GM12892 (cell line): ENCODE data around the gene JAZF1.

ENCODE experiments used
- DNase-seq: peaks from one replicate; pipeline ENCODE4 v3.0.0; 2011; ENCODE audit not compliant: insufficient read length
- FAIRE-seq: peaks from 2 replicates; lab custom pipeline; 2011; peaks lifted over from hg19 to GRCh38; lab: Jason Lieb, UNC
- POLR2A ChIP-seq: IDR thresholded peaks from 2 replicates; pipeline ENCODE4 v1.6.1; 2011; ENCODE audit warnings: low read depth, low read length, control low read depth
- POLR2AphosphoS5 ChIP-seq: IDR thresholded peaks from 2 replicates; pipeline ENCODE4 v1.6.1; 2011; ENCODE audit warnings: low read depth, low read length, control low read depth
- TAF1 ChIP-seq: IDR thresholded peaks from 2 replicates; pipeline ENCODE4 v1.6.1; 2011; ENCODE audit warnings: low read depth, mild to moderate bottlenecking, control low read depth, low read length, borderline replicate concordance

Gene JAZF1

DNA sequence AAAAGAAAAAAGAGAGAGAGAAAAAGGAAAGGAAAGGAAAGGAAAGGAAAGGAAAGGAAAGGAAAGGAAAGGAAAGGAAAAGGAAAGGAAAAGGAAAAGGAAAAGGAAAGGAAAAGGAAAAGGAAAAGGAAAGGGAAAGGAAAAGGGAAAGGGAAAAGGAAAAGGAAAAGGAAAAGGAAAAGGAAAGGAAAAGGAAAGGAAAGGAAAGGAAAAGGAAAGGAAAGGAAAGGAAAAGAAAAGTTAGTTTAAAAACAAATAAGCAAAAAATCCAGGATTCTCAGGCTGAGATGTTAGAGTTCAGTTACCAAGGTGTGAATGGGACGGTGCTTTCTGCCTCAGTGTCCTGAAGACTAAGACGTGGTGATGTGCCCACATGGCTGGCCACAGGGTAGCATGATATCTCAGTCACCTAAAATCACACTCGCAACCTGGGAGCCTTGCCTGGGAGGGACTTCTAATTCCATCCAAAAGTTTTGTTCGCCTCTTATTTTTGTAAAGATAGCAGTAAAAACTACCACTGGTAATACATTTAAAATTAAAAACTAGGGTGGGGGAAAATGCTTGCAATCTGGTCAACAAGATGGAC lies 70.1 kb downstream of the JAZF1 start:
- DNase-seq = no peak
- no peak for TF ChIP-seq POLR2AphosphoS5
- TF ChIP-seq POLR2A = no peak
- no peak for TF ChIP-seq TAF1
- no peak for FAIRE-seq

DNA sequence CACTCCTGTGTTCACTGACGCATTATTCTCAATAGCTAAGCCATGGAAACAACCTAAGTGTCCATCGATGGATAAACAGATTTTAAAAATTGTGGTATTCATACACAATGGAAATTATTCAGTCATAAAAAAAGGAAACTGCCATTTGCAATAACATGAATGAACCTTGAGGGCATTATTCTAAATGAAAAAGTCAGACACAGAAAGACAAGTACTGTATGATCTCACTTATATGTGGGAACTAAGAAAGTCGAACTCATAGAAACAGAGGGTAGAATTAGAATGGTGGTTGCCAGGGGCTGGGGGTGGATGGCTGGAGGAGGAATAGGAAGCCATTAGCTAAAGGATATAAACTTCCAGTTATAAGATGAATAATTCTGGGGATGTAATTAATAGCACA lies 71.8 kb downstream of the JAZF1 start:
- no peak for DNase-seq
- no peak for TF ChIP-seq TAF1
- TF ChIP-seq POLR2AphosphoS5 = no peak
- no peak for TF ChIP-seq POLR2A
- no peak for FAIRE-seq

DNA sequence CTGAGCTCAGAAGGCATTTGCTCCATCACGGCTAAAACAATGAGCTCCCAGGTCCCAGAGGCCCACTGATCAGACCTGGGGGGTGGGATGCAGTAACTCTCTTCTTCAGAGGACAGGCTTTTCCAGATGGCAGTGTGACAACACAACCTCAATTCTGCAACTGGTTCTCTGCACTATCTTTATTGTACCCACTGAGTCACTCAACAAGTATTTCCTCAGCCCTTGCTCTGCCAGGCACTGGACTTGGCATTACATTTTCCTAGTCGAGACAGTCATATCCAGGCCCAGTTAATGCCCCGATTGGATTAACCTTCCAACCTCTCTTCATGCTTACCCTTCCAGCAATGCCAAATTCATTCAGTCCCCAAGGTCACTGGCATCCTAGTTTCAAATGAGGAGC lies 72.6 kb downstream of the JAZF1 start:
- no peak for FAIRE-seq
- DNase-seq = no peak
- TF ChIP-seq TAF1 = no peak
- no peak for TF ChIP-seq POLR2AphosphoS5
- TF ChIP-seq POLR2A = no peak

DNA sequence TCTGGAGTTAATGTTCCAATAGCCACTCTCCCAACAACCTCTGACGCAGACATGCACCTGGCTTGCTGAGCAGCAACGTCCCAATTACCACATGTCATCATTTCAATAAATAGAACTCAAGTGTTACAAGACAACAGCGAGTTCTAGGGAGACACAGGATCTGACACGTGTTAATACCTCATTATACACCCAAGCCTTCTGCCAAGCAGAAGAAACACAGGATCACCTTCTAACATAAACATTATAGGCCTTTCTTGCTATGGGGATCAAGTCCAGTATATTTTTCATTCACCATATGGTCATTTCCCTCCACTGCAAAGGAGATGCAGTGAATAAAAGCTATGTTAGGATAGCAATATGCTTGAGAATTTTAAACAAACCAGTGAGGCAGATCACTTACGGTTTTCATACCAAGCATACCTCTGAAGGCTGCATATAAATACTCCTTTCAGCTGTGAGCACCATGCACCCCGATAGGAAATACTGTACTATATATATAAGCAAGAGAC lies 74.2 kb downstream of the JAZF1 start:
- TF ChIP-seq POLR2AphosphoS5 (no peak), TAF1 (no peak), POLR2A (no peak)
- DNase-seq (no peak), FAIRE-seq (no peak)

DNA sequence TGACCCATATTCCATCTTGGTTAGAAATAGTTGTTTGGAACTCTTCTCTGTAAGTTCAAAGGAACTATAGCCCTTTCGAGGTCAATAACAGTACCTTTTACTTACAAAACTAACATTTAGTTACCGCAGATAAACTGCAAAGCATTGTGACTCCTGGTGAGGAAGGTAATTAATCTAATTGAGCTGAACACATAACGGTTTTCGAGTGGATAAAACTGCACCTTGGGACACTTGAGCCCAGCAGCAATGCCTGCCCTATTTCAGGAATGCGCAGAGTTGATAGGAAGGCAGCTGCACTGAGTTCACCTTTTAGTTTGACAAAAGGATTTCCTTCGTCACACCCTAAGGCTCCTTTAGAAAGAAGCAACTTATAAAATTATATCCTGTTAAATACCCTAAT lies 75.4 kb downstream of the JAZF1 start:
- no peak for FAIRE-seq
- TF ChIP-seq TAF1 = no peak
- TF ChIP-seq POLR2A = no peak
- TF ChIP-seq POLR2AphosphoS5 = no peak
- no peak for DNase-seq

GRCh38 chr7:28104811-28105210 lies 75.8 kb downstream of the JAZF1 start:
- no peak for DNase-seq
- no peak for TF ChIP-seq POLR2AphosphoS5
- no peak for TF ChIP-seq POLR2A
- no peak for TF ChIP-seq TAF1
- FAIRE-seq = no peak

DNA sequence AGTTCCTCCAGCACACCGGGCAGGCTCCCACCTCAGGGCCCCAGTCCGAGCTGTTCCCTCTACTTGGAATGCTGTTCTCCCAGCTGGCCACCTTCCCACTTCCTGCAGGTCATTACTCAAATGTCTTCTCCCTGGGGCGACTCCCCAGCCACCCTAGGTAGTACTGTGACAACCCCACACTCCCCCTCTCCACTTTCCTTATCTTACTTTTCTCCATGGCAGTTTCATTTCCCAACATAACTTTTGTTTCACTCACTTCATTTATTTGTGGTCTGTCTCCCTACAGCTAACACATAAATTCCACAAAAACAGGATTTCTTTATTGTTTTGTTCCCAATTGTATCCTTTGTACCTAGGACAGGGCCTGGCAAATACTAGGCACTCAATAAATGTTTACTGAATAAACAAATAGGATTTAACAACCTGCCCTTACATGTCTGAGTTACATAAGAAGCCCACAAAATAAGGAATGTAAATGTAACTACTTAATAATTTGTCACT lies 76.5 kb downstream of the JAZF1 start:
- FAIRE-seq (no peak), DNase-seq (no peak)
- TF ChIP-seq POLR2A (no peak), POLR2AphosphoS5 (no peak), TAF1 (no peak)

DNA sequence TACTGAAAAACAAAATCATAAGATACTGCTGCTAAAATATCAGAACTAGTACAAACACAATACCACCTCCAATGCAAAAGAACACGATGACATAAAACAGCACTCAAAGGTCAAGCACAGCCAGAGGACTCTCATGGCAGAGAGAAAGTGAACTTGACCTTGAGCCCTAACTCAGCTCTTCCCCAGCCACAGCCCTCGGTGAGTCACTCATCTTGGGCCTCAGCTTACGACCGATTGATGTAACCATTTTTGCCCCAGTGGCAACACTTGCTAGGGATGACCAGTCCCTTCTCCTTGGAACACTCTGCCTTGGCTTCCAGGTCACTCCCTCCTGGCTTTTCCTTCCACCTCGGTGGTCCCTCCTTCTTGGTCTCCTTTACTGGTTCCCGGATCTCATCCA lies 77.8 kb downstream of the JAZF1 start:
- DNase-seq (no peak), FAIRE-seq (no peak)
- TF ChIP-seq POLR2A = no peak
- no peak for TF ChIP-seq TAF1
- no peak for TF ChIP-seq POLR2AphosphoS5

GRCh38 chr7:28096713-28097112 lies 83.9 kb downstream of the JAZF1 start:
- FAIRE-seq (peak; percentile 90), DNase-seq (peak; percentile 26)
- TF ChIP-seq POLR2A (no peak), POLR2AphosphoS5 (no peak), TAF1 (no peak)

GRCh38 chr7:28095231-28095630 lies 85.4 kb downstream of the JAZF1 start:
- no peak for TF ChIP-seq TAF1
- TF ChIP-seq POLR2A = no peak
- TF ChIP-seq POLR2AphosphoS5 = no peak
- FAIRE-seq = no peak
- no peak for DNase-seq

DNA sequence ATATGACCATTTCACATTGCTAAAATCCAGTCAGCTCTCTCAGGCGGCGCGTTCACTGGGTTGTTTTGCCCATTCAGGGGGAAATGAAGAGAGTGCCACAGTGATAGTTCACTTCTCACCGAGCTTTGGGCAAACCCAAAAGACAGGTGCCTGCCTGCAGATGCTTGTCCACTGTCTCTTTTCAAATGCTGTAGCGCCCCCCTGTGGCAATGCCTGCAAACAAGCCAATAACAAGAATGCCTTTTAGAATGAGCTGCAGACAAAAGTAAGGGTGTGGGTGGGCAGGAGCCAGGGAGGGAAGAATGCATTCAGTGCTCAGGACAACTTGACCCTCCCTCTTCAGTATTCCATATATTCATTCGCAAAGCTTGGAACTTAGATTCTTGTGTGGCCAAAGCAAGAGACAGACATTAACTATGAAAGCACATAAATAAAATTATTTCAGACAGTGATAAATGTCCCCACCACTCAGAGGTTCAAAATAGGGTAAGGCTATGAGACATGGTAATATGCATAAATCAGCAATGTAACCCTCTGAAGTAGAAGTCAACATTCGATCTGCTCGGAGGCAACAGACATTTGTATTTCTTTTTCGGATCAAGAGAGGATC lies 86.9 kb downstream of the JAZF1 start:
- FAIRE-seq = no peak
- no peak for DNase-seq
- TF ChIP-seq POLR2A = no peak

GRCh38 chr7:28091190-28091589 lies 89.4 kb downstream of the JAZF1 start:
- TF ChIP-seq TAF1 = no peak
- TF ChIP-seq POLR2A = no peak
- no peak for TF ChIP-seq POLR2AphosphoS5
- no peak for FAIRE-seq
- DNase-seq = no peak
